SJCRH30 (cell line): ENCODE results near the gene SVEP1. TPM values are rescaled to one million over a fixed set of nuclear protein-coding genes. Genes with fewer than 3 reads are reported as not detected.
"Not testable (repeated sequence)": the region's sequence is repeated elsewhere in the genome, so short reads cannot be mapped to it uniquely, and the experiment has no call there.

ENCODE experiments used
- DNase-seq, 2 experiments: peaks; one replicate each; pipeline ENCODE4 v3.0.0-alpha.2; 2015 to 2020
- H3K27ac ChIP-seq: fragments of 250-450 bp; sonication (Bioruptor Pico); 2 replicates; pipeline ENCODE4 v1.5.1; 2020; ENCODE audit warnings: mild to moderate bottlenecking, moderate library complexity
- H3K27me3 ChIP-seq: fragments of 250-450 bp; sonication (Bioruptor Pico); 2 replicates; pipeline ENCODE4 v1.5.1; 2020; ENCODE audit warnings: mild to moderate bottlenecking, moderate library complexity
- H3K36me3 ChIP-seq: fragments of 250-450 bp; sonication (Bioruptor Pico); 2 replicates; pipeline ENCODE4 v1.5.1; 2020; ENCODE audit warnings: mild to moderate bottlenecking, moderate library complexity
- H3K4me1 ChIP-seq: fragments of 250-450 bp; sonication (Bioruptor Pico); 2 replicates; pipeline ENCODE4 v1.5.1; 2020; ENCODE audit warnings: mild to moderate bottlenecking, moderate library complexity
- H3K4me3 ChIP-seq: fragments of 250-450 bp; sonication (Bioruptor Pico); 2 replicates; pipeline ENCODE4 v1.5.1; 2020; ENCODE audit warnings: mild to moderate bottlenecking, moderate library complexity
- H3K9me3 ChIP-seq: fragments of 250-450 bp; sonication (Bioruptor Pico); replicated peaks from 2 replicates; pipeline ENCODE4 v1.5.1; 2020; ENCODE audit warnings: mild to moderate bottlenecking, moderate library complexity
- total RNA-seq: library from RNA; depleted of rRNA; stranded (reverse); fragments of >200 nt; shearing (Covaris generic); gene quantifications from 2 replicates; pipeline ENCODE4 v1.2.3, GENCODE V29; 2014; rRNA removed

Gene SVEP1
- total RNA-seq = 0.18 TPM in 2 replicates

DNA sequence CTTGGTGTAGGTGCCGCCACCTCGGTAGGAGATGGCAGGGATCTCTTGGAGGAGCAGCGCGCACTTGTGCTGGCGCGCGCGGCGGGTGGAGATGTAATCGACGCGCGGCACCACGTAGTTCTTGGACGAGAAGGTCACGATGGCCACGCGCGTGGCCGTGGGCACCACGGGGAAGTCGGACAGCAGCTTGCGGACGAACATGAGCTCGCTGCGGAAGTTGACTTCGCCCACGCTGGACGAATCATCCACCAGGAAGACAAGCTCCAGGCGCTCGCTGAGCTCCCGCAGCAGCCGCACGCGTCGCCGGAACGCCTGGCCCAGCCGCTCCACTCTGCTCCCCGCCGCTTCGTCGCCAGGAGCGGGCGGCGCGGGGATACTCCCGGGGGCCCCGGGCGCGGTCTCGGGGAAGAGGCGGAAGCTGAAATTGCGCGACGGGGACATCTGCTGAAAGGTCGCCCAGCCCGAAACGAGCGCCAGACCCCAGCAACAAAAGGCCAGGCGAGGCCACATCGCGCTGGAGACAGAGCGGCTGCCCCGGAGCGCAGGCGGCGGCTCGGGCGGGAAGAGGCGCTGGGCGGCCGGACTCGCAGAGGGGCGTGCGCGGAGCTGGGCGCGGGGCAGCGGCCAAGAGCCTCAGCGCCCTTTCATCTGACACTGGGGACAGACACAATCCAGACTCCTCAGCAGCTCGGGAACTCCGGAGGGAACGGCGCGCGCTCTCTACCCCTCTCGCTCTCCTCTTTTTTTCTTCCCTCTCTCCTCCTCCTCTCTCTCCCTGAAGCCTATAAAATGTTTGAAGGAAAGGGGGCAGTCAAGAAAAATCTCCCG lies at the start of gene SVEP1:
Gene SVEP1 (minus strand): TSS at position 708 of the 828 bp plus-strand sequence. CDS start 198 bp downstream, at position 510.
- Histone ChIP-seq H3K9me3 (no peaks in the 10 kb centered on the region; the same call in 1 of the 2 replicates), H3K4me3 (peak within 1 kb of the TSS; percentile 57), H3K4me1 (no peaks in the 10 kb centered on the region), H3K36me3 (no peaks in the 10 kb centered on the region), H3K27me3 (no peaks in the 10 kb centered on the region), H3K27ac (peak within 1 kb of the TSS; percentile 2; the same call in 1 of the 2 replicates)
- peak; percentile 36 to 49 for DNase-seq

DNA sequence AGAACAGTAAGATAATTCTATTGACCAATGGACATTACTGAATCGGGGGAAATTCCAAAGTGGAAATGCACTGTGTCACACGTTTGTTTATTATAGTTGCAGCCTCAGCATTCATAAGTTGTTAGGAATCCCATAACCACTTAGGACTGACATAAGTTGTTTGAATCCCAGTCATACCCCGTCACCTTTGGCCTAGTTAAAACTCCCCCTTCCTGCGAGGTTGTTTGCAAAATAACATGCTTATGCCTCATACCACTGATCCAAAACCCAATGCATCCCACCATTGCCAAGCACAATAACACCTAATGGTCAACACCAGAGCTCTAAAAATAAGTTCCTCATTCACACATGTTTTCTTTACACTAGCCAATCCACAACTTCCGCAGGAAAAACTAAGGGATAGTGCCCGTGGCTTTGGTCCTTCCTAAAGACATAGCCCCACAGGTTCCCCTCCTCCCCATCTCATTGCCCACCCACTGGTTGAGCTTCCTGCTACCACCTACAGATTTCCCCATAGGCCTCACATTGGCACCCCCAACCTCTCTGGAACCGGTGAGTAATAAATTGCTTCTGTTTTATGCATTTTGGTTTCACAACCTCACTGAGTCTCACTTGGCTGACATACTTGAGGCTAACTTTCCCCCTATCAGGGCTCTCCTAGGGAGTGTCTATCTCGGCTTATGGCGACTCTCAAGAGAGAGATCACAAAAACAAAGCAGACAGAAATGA lies 46.7 kb upstream of the SVEP1 start:
- Histone ChIP-seq H3K27me3 (no peaks in the 10 kb centered on the region), H3K4me1 (peaks cover 13% of the 10 kb centered on the region), H3K36me3 (no peaks in the 10 kb centered on the region), H3K27ac (no peak overlapping the region), H3K4me3 (no peak overlapping the region), H3K9me3 (no peaks in the 10 kb centered on the region)
- DNase-seq = no peak

DNA sequence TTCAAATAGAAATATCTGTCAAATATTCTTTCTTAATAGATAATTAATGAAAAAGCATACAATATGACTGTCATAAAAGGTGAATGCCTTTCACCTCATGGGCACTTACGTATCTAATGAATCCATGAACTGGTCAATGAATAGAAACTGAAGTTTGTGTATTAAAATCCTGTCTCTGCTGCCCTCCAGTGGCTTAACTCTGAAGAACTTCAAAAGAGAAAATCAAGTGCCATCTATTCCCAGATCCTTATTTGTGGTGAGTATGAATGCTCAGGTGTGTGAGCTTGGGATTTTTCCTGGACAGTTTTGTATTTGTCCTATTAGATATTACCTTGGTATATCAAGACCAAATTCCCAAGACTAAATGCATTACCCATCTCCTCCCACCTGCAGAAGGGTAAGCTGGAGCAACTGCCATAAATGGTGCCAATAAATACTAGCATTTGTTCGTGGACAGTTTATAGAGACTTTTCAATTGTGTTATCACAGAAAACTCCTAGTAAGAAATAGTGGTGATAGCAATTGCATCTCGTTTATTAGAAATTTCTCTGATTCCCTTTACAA lies 44.0 kb upstream of the SVEP1 start:
- Histone ChIP-seq H3K4me1 (peaks cover 13% of the 10 kb centered on the region), H3K4me3 (no peak overlapping the region), H3K27me3 (no peaks in the 10 kb centered on the region), H3K36me3 (no peaks in the 10 kb centered on the region), H3K27ac (no peak overlapping the region), H3K9me3 (no peaks in the 10 kb centered on the region)
- DNase-seq = peak; percentile 49 to 85

DNA sequence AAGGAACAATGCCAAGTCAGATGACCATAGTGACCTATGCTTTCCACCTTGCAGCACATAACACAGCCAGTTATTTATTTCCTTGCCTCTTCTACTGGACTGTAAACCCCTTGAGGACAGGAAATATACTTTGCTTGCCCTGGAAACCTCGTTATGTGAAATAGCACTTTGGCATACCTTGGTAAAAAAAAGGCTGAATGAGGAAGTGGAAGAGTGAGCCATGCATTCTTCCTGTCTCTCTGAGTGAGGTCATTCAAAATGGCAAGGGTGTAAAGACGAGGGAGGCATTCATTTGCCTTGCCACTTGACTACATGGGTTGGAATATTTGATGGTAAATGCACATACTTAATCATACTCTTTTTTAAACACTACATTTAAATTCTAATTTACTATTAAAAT lies 42.8 kb upstream of the SVEP1 start:
- Histone ChIP-seq H3K27ac (no peak overlapping the region), H3K4me1 (peaks cover 13% of the 10 kb centered on the region), H3K9me3 (no peaks in the 10 kb centered on the region), H3K27me3 (no peaks in the 10 kb centered on the region), H3K4me3 (no peak overlapping the region), H3K36me3 (no peaks in the 10 kb centered on the region)
- DNase-seq = no peak

DNA sequence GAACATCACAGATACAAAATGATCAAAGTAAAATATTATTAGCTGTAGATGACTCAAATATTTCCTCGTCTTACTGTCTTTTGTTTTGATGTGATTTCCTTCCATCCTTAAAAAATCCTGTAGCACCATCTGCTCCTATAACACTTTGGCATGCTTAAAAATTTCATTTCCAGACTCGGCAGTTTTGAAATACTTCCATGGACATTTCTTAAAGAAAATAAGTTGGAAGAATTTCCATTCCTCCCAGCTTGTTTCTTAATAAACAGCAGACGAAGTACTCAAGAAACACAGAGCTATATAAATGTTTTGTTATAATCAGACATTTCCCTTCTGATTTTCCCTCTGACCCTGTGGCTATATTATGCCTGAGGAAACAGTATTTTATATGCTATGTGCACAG lies 41.2 kb upstream of the SVEP1 start:
- H3K27me3 ChIP-seq = no peaks in the 10 kb centered on the region
- no peak for DNase-seq
- H3K27ac ChIP-seq = no peak overlapping the region
- H3K9me3 ChIP-seq = no peaks in the 10 kb centered on the region
- H3K4me3 ChIP-seq = no peak overlapping the region
- H3K4me1 ChIP-seq = peaks cover 16% of the 10 kb centered on the region
- no peaks in the 10 kb centered on the region for H3K36me3 ChIP-seq

DNA sequence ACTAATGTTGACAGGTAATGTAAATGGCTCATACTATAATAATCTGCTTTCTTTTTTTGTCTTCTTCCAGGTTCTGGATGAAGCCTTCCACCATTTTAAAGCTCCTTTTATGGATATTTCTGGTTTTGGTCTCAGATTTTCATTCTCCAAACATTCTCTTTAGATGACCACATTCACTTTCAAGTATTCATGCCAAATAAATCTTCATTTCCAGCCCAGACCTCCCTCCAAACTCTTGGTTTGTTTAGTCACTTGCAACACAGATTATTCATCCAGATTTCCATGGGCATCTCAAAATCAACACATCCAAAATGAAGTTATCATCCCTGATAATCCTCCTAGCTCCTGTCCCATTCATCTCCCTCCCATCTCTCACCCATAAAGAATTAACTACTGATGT lies 40.3 kb upstream of the SVEP1 start:
- Histone ChIP-seq H3K36me3 (no peaks in the 10 kb centered on the region), H3K4me1 (peaks cover 16% of the 10 kb centered on the region), H3K9me3 (no peaks in the 10 kb centered on the region), H3K27ac (no peak overlapping the region), H3K27me3 (no peaks in the 10 kb centered on the region), H3K4me3 (no peak overlapping the region)
- DNase-seq = no peak

DNA sequence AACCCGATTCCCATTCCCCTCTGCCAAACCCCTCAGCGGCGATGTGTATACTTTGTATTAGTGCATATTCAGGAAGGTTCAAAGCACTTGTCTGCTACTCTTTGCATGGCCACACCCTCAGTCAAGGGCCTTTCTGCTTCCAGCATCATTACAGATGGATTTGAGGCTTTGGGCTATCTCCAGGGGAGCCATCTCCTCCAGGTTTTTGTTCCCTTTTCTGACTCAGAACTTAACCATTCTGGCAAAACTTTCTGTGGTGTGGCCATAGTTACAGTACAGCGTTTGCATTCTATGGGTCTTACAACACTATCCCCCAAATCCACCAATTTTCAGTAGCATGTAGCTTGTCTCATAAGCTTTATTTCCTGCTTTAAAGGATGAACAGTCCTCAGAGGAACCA lies 36.0 kb upstream of the SVEP1 start:
- H3K27ac ChIP-seq = no peak overlapping the region

DNA sequence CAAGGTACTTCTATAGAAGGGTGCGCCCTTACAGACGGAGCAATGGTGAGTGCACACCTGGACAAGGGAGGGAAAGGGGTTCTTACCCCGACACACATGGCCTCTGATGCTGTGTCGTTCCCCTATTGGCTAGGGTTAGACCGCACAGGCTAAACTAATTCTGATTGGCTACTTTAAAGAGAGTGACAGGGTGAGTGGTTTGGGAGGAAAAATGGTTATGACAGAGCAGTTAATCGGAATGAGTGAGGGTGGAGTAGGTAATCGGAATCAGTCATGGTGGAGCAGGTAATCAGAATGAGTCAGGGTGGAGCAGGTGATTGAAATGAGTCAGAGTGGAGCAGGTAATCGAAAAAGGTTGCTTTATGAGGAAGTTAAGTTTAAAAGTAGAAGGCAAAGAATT lies 35.0 kb upstream of the SVEP1 start:
- H3K27ac ChIP-seq, H3K36me3 ChIP-seq, DNase-seq, H3K9me3 ChIP-seq, H3K4me1 ChIP-seq, H3K27me3 ChIP-seq, H3K4me3 ChIP-seq: not testable (repeated sequence)

More for the DNA sequence above, 36.0 kb upstream of the SVEP1 start:
- Histone ChIP-seq H3K36me3 (no peaks in the 10 kb centered on the region), H3K27me3 (no peaks in the 10 kb centered on the region), H3K4me3 (no peak overlapping the region), H3K9me3 (no peaks in the 10 kb centered on the region), H3K4me1 (0 out of 2 replicates have a peak, but pooled peaks cover 3% of the 10 kb centered on the region)
- DNase-seq = no peak

DNA sequence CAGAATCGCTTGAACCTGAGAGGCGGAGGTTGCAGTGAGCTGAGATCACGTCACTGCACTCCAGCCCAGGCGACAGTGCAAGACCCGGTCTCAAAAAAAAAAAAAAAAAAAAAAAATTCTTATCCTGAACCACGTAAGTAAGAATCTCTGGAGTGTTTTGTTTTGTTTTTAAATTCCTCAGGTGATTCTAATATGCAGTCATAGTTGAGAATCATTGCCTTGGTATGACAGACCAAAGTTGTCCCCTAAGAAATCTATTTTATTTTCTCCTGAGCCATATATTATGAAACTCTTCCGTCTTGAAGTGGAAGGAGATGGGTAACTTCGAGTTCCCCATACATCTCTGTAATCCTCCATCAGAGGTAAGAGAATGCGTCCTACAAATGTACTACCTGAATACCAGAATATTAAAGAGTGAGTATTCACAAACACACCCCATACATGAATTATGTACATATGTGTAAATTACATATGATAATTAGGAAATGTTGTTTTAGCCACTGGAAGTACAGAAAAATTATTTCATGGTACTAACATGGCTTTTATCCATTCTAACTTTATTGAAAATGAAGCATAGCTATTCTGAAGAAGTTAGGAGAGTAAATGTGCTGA lies 26.7 kb upstream of the SVEP1 start:
- no peaks in the 10 kb centered on the region for H3K9me3 ChIP-seq
- H3K36me3 ChIP-seq = no peaks in the 10 kb centered on the region
- H3K27ac ChIP-seq = no peak overlapping the region
- DNase-seq = no peak
- H3K27me3 ChIP-seq = no peaks in the 10 kb centered on the region
- H3K4me1 ChIP-seq = peaks cover 2% of the 10 kb centered on the region
- no peak overlapping the region for H3K4me3 ChIP-seq

DNA sequence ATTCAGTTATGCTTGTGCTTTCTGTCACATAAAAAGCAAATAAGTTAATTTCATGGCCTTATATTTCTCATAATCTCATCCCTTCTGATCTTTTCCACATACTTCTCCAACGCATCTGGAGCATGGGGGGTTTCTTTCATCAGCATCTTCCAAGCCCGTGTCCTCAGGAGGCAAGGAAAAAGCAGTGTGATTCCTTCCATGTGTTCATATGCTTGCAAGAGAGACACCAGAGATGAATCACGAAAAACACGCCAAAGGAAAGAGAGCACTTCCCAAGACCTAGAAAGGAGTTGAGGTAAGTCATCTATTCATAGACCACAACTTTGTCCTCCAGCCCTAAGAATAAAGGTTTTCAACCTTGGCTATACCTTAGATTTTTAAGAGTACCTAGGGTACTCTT lies 26.0 kb upstream of the SVEP1 start:
- no peak overlapping the region for H3K4me3 ChIP-seq
- no peaks in the 10 kb centered on the region for H3K9me3 ChIP-seq
- H3K27ac ChIP-seq = no peak overlapping the region
- peaks cover 9% of the 10 kb centered on the region for H3K4me1 ChIP-seq
- no peaks in the 10 kb centered on the region for H3K36me3 ChIP-seq
- DNase-seq = no peak
- H3K27me3 ChIP-seq = no peaks in the 10 kb centered on the region

DNA sequence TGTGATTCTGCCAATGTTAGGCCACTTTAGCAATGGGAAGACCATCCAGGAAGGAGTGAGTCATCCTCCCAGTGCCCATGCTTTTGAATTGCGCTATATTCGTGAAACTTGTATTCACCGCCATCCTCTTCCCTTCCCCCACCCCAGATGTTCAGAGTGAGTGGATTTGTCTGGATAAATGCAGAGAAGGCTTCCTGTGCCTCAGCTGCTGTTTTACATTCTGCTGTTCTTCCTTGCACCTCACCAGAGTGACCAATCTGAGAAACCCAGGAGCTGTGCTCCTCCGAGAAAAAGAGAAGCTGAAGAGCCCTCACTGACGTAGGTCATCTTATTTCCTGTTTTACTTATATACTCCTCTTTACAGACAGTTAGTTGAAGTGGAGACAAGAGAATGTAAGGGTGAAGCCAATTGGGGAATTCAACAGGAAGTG lies 24.6 kb upstream of the SVEP1 start:
- no peak for DNase-seq
- Histone ChIP-seq H3K9me3 (no peaks in the 10 kb centered on the region), H3K4me3 (no peak overlapping the region), H3K36me3 (no peaks in the 10 kb centered on the region), H3K4me1 (peaks cover 14% of the 10 kb centered on the region), H3K27ac (no peak overlapping the region), H3K27me3 (no peaks in the 10 kb centered on the region)

DNA sequence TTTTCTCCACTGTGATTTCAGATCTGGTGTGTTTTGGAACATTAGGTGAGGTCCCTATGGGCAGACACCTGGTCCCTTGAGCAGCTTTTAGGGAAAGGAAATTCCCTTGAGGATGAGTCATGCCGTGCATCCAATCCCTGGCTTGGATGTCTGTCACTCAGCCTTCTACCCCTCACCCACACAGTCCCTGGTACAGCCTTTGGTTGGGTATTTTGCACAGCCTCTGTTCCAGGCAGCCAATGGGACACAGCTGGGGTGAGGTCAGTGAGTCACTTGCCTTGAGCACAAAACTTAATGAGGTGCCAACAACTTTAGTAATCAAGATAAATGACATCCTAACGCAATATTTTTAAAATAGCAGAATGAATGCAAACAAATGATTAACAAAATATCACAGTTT lies 22.7 kb upstream of the SVEP1 start:
- Histone ChIP-seq H3K4me3 (no peak overlapping the region), H3K27ac (no peak overlapping the region), H3K27me3 (no peaks in the 10 kb centered on the region), H3K4me1 (peaks cover 17% of the 10 kb centered on the region), H3K36me3 (no peaks in the 10 kb centered on the region), H3K9me3 (no peaks in the 10 kb centered on the region)
- peak in 1 of 2 experiments; percentile 9 for DNase-seq

DNA sequence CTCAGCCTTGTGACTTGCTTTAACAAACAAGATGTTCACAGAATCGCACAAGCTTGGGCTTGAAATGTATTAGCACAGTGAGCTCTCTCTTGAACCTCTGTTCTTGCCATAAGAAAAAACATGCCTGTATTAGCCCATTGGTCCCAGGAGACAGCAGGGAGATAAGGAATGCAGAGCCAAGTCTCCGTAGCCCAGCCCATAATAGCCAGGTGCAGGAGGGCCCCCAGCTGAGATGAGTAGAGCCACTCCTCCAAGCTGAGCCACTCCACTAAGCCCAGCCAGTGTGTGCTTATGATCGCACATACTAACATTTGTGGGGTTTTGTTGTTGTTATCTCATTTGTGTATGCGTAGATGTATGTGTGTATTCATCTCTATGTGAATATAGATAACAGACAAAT lies 21.6 kb upstream of the SVEP1 start:
- Histone ChIP-seq H3K9me3 (no peaks in the 10 kb centered on the region), H3K27me3 (no peaks in the 10 kb centered on the region), H3K36me3 (no peaks in the 10 kb centered on the region), H3K4me3 (no peak overlapping the region), H3K4me1 (peaks cover 17% of the 10 kb centered on the region), H3K27ac (no peak overlapping the region)
- DNase-seq = peak; percentile 44 to 51

DNA sequence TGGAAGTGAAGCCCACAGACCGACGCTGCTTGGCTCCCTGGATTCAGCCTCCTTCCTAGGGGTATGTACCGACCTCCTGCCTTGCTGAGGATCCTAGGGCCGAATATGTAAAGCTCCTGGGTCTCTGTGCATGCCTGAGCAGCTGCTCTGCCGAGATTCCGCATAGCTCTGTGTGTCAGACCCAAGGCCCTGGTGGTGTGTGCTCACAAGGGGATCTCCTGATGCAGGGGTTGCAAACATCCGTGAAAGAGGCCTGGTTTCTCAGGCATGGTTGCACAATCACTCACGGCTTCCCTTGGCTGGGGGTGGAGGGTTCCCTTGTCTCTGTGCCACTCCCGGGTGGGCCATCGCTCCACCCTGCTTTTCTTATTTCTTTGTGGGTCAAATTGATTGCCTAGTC lies 19.9 kb upstream of the SVEP1 start:
- H3K4me3 ChIP-seq = peak overlapping the region; percentile 55
- H3K36me3 ChIP-seq = no peaks in the 10 kb centered on the region
- peaks cover 17% of the 10 kb centered on the region for H3K4me1 ChIP-seq
- H3K9me3 ChIP-seq = no peaks in the 10 kb centered on the region
- no peaks in the 10 kb centered on the region for H3K27me3 ChIP-seq
- DNase-seq = peak; percentile 86 to 89
- H3K27ac ChIP-seq = peak overlapping the region; percentile 57
